Upper lobe of left lung (tissue), 4 donors: ENCODE data around the gene ADAMTS12.

Experiments used
- CTCF ChIP-seq, 6 experiments: fragments of 450-650 bp in 4 of 6; fragments of 200-600 bp in 2 of 6; sonication (generic) in 2 of 6; IDR thresholded peaks; one replicate each; pipeline ENCODE4 v1.5.1; 2016 to 2019; ENCODE audit warnings: antibody characterized with exemption in 6 of 6
- EP300 ChIP-seq, 4 donors: sonication (generic); formaldehyde crosslinking; IDR thresholded peaks; one replicate each; pipeline ENCODE4 v1.5.1; 2017; ENCODE audit warnings: antibody characterized with exemption in 4 of 4, control low read depth in 2 of 4

DNA sequence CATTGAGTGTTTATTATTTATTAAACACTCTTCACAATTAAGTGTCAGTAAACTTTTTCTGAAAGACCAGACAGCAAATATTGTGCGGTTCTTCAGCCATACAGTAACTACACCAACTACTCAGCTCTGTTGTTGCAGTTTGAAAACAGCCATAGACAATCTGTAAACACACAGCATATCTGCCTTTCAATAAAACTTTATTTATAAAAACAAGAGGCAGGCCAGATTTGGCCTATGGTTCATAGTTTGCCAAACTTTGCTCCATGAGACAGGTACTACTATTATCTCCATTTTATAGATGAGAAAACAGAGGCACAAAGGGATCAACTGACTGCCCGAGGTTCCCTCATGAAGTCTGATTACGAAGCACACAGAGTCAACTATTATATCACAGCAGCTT, 11.5 kb downstream of the ADAMTS12 start:
- no peak for TF ChIP-seq EP300 (IDR thresholded peaks at IDR 0.05)
- TF ChIP-seq CTCF (IDR thresholded peaks at IDR 0.05): no peak
